Neural progenitor cell (in vitro differentiated cells): Measurements from ENCODE around the gene BSN. TPM values are rescaled to one million over a fixed set of nuclear protein-coding genes. Genes with fewer than 3 reads are reported as not detected.

Experiments
- DNase-seq: peaks from one replicate; pipeline ENCODE4 v3.0.0-alpha.2; 2016; ENCODE audit warnings: low spot score
- H2AFZ ChIP-seq: fragments of 200-600 bp; sonication (generic); replicated peaks from 2 replicates; pipeline ENCODE4 v1.6.1; 2016; ENCODE audit warnings: antibody characterized with exemption
- H3F3A ChIP-seq: fragments of 200-600 bp; sonication (generic); 2 replicates; pipeline ENCODE4 v1.6.1; 2016; ENCODE audit warnings: antibody characterized with exemption, low read depth
- H3K27ac ChIP-seq: fragments of 200-600 bp; sonication (generic); 2 replicates; pipeline ENCODE4 v1.5.1; 2016; ENCODE audit warnings: mild to moderate bottlenecking
- H3K27me3 ChIP-seq: fragments of 200-600 bp; sonication (generic); 2 replicates; pipeline ENCODE4 v1.6.1; 2016; ENCODE audit warnings: mild to moderate bottlenecking, moderate library complexity
- H3K36me3 ChIP-seq: fragments of 200-600 bp; sonication (generic); 2 replicates; pipeline ENCODE4 v1.5.1; 2016
- H3K4me1 ChIP-seq: fragments of 200-600 bp; sonication (generic); 2 replicates; pipeline ENCODE4 v1.6.1; 2016; ENCODE audit warnings: mixed run types
- H3K4me2 ChIP-seq: fragments of 200-600 bp; sonication (generic); 2 replicates; pipeline ENCODE4 v1.6.1; 2016
- H3K4me3 ChIP-seq: fragments of 200-600 bp; sonication (generic); 2 replicates; pipeline ENCODE4 v1.5.1; 2016
- H3K79me2 ChIP-seq: fragments of 200-600 bp; sonication (generic); 2 replicates; pipeline ENCODE4 v1.6.1; 2016; ENCODE audit warnings: low read depth
- H3K9ac ChIP-seq: fragments of 200-600 bp; sonication (generic); 2 replicates; pipeline ENCODE4 v1.6.1; 2016
- H3K9me3 ChIP-seq: fragments of 200-600 bp; sonication (generic); 2 replicates; pipeline ENCODE4 v1.5.1; 2016; ENCODE audit warnings: low read depth
- H4K20me1 ChIP-seq: fragments of 200-600 bp; sonication (generic); 2 replicates; pipeline ENCODE4 v1.6.1; 2016; ENCODE audit warnings: low read depth
- H3K27ac Mint-ChIP-seq: 3 replicates; pipeline ENCODE4 v1.8.0; 2021; ENCODE audit warnings: mixed read lengths
- H3K27me3 Mint-ChIP-seq: 2 replicates; pipeline ENCODE4 v1.8.0; 2022; ENCODE audit warnings: low read depth, mild to moderate bottlenecking, inconsistent platforms, moderate library complexity, mixed read lengths; ENCODE audit not compliant: insufficient read depth
- H3K36me3 Mint-ChIP-seq: 3 replicates; pipeline ENCODE4 v1.8.0; 2021; ENCODE audit warnings: mixed read lengths
- H3K4me1 Mint-ChIP-seq: 3 replicates; pipeline ENCODE4 v1.8.0; 2021; ENCODE audit warnings: mixed read lengths
- H3K4me3 Mint-ChIP-seq: 3 replicates; pipeline ENCODE4 v1.8.0; 2021; ENCODE audit warnings: mild to moderate bottlenecking, moderate library complexity, mixed read lengths
- H3K9me3 Mint-ChIP-seq: 3 replicates; pipeline ENCODE4 v1.8.0; 2020; ENCODE audit warnings: mixed read lengths
- EZH2 ChIP-seq: fragments of 200-600 bp; sonication (generic); IDR thresholded peaks from 2 replicates; pipeline ENCODE4 v1.6.1; 2017; ENCODE audit warnings: antibody characterized with exemption, mild to moderate bottlenecking, moderate library complexity
- EZH2phosphoT487 ChIP-seq: fragments of 200-600 bp; sonication (generic); IDR thresholded peaks from 2 replicates; pipeline ENCODE4 v1.6.1; 2017; ENCODE audit warnings: antibody characterized with exemption
- total RNA-seq: library from RNA; depleted of rRNA; stranded (reverse); fragments of >200 nt; gene quantifications from 2 replicates; pipeline ENCODE4 v1.2.3, GENCODE V29; 2015; ENCODE audit warnings: low replicate concordance
- TF ChIP-seq, protein P1 (sequence below): fragments of 200-600 bp; sonication (generic); IDR thresholded peaks from 2 replicates; pipeline ENCODE4 v1.5.1; 2017; ENCODE audit warnings: antibody characterized with exemption, mild to moderate bottlenecking

The BSN gene
- total RNA-seq, 1 donor from 2014 or later: 0.17 TPM

GRCh38 chr3:49531715-49532114 is 22.6 kb upstream of the BSN start:
- Histone ChIP-seq H3K4me1 (peaks cover 19% of the 10 kb centered on the region), H3F3A (peaks cover 10% of the 10 kb centered on the region), H3K9ac (no peak overlapping the region), H3K79me2 (peaks cover 23% of the 10 kb centered on the region), H3K4me3 (no peak overlapping the region), H3K27me3 (no peaks in the 10 kb centered on the region), H3K36me3 (no peaks in the 10 kb centered on the region), H3K4me2 (no peak overlapping the region), H2AFZ (no peak overlapping the region), H3K27ac (no peak overlapping the region), H3K9me3 (no peaks in the 10 kb centered on the region), H4K20me1 (peaks cover 22% of the 10 kb centered on the region)
- peaks cover 3% of the 10 kb centered on the region for H3K27me3 Mint-ChIP-seq
- peaks cover 34% of the 10 kb centered on the region for H3K4me1 Mint-ChIP-seq
- H3K36me3 Mint-ChIP-seq: peaks cover 25% of the 10 kb centered on the region
- H3K9me3 Mint-ChIP-seq: no peaks in the 10 kb centered on the region
- no peak overlapping the region for H3K27ac Mint-ChIP-seq
- H3K4me3 Mint-ChIP-seq: no peak overlapping the region
- TF ChIP-seq, protein P1, sequence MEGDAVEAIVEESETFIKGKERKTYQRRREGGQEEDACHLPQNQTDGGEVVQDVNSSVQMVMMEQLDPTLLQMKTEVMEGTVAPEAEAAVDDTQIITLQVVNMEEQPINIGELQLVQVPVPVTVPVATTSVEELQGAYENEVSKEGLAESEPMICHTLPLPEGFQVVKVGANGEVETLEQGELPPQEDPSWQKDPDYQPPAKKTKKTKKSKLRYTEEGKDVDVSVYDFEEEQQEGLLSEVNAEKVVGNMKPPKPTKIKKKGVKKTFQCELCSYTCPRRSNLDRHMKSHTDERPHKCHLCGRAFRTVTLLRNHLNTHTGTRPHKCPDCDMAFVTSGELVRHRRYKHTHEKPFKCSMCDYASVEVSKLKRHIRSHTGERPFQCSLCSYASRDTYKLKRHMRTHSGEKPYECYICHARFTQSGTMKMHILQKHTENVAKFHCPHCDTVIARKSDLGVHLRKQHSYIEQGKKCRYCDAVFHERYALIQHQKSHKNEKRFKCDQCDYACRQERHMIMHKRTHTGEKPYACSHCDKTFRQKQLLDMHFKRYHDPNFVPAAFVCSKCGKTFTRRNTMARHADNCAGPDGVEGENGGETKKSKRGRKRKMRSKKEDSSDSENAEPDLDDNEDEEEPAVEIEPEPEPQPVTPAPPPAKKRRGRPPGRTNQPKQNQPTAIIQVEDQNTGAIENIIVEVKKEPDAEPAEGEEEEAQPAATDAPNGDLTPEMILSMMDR: no peak
- TF ChIP-seq EZH2 (no peak), EZH2phosphoT487 (no peak)
- no peak for DNase-seq

- no peak for DNase-seq
- Histone ChIP-seq H2AFZ (no peak overlapping the region), H3K79me2 (peaks cover 13% of the 10 kb centered on the region), H3F3A (peaks cover 10% of the 10 kb centered on the region), H3K9ac (no peak overlapping the region), H3K9me3 (no peaks in the 10 kb centered on the region), H3K27me3 (no peaks in the 10 kb centered on the region), H3K36me3 (no peaks in the 10 kb centered on the region), H4K20me1 (peaks cover 22% of the 10 kb centered on the region), H3K4me2 (no peak overlapping the region), H3K4me3 (no peak overlapping the region), H3K27ac (no peak overlapping the region), H3K4me1 (peaks cover 19% of the 10 kb centered on the region)
- Mint-ChIP-seq H3K27me3 (peaks cover 3% of the 10 kb centered on the region), H3K4me3 (no peak overlapping the region), H3K9me3 (no peaks in the 10 kb centered on the region), H3K4me1 (peaks cover 38% of the 10 kb centered on the region), H3K27ac (peak overlapping the region; percentile 87), H3K36me3 (peaks cover 21% of the 10 kb centered on the region)
- TF ChIP-seq, protein P1: no peak
- TF ChIP-seq EZH2phosphoT487 (no peak), EZH2 (no peak)
Observed at GRCh38 chr3:49533031-49533430, 21.2 kb upstream of the BSN start.

DNA sequence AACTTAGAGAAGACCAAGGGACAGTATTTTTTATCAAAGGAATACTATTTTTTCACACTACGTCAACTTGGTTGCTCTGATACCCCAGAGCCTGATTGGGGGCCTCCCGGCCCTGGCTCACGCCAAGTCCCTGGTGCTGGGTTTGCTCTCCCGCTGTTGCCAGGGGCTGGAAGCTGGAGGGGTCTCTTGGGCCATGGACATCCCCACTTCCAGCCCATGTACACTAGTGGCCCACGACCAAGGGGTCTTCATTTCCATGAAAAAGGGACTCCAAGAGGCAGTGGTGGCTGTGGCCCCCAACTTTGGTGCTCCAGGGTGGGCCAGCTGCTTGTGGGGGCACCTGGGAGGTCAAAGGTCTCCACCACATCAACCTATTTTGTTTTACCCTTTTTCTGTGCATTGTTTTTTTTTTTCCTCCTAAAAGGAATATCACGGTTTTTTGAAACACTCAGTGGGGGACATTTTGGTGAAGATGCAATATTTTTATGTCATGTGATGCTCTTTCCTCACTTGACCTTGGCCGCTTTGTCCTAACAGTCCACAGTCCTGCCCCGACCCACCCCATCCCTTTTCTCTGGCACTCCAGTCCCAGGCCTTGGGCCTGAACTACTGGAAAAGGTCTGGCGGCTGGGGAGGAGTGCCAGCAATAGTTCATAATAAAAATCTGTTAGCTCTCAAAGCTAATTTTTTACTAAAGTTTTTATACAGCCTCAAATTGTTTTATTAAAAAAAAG is 20.3 kb upstream of the BSN start:
- H3F3A ChIP-seq: peaks cover 10% of the 10 kb centered on the region
- H3K4me3 Mint-ChIP-seq: no peak overlapping the region
- H3K4me1 Mint-ChIP-seq: peaks cover 38% of the 10 kb centered on the region
- H3K9ac ChIP-seq: no peak overlapping the region
- H3K27me3 ChIP-seq: no peaks in the 10 kb centered on the region
- peaks cover 3% of the 10 kb centered on the region for H3K27me3 Mint-ChIP-seq
- no peak overlapping the region for H3K4me3 ChIP-seq
- no peak overlapping the region for H2AFZ ChIP-seq
- H3K4me2 ChIP-seq: no peak overlapping the region
- peaks cover 6% of the 10 kb centered on the region for H3K79me2 ChIP-seq
- TF ChIP-seq EZH2 (no peak), EZH2phosphoT487 (no peak)
- TF ChIP-seq, protein P1: no peak
- no peak overlapping the region for H3K27ac ChIP-seq
- DNase-seq: no peak
- no peaks in the 10 kb centered on the region for H3K9me3 ChIP-seq
- peaks cover 22% of the 10 kb centered on the region for H4K20me1 ChIP-seq
- H3K27ac Mint-ChIP-seq: no peak overlapping the region
- peaks cover 21% of the 10 kb centered on the region for H3K36me3 Mint-ChIP-seq
- peaks cover 19% of the 10 kb centered on the region for H3K4me1 ChIP-seq
- no peaks in the 10 kb centered on the region for H3K9me3 Mint-ChIP-seq
- H3K36me3 ChIP-seq: no peaks in the 10 kb centered on the region
